Activated naive CD4-positive, alpha-beta T cell treated with anti-CD3 and anti-CD28 coated beads, Interleukin-2, amount 50 U/mL, for 16 hours (primary cell): ENCODE measurements around the gene MINDY4B.

Experiments used
- DNase-seq: peaks from one replicate; pipeline ENCODE4 v3.0.0-alpha.2; 2020

The MINDY4B gene

DNA sequence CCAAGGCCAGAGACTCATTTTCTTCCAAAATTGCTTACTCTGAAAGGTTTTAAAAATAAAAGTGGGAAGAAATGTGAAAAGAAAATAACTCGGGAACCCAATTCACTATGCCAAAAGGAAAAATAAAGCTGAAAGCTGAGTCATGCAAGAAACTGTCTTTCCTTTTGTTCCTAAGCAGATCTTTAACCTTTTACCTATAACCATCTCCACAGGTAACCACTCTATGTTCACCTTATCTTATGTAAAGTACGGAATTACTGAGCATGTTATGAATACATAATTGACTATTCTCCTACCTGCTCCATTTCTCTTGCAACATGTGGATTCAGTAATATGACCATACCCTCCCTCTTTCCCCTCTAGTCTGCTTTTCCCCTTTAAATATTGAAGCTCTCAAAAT lies 62.0 kb downstream of the MINDY4B start:
- no peak for DNase-seq

- DNase-seq, result no peak
Measured at GRCh38 chr3:150840802-150841515, 64.3 kb downstream of the MINDY4B start.

GRCh38 chr3:150830745-150831144 lies 74.5 kb downstream of the MINDY4B start:
- DNase-seq, result no peak

GRCh38 chr3:150830094-150830681 lies 75.1 kb downstream of the MINDY4B start:
- DNase-seq, result no peak

- DNase-seq, result no peak
Measured at GRCh38 chr3:150829408-150829807, 75.8 kb downstream of the MINDY4B start.

DNA sequence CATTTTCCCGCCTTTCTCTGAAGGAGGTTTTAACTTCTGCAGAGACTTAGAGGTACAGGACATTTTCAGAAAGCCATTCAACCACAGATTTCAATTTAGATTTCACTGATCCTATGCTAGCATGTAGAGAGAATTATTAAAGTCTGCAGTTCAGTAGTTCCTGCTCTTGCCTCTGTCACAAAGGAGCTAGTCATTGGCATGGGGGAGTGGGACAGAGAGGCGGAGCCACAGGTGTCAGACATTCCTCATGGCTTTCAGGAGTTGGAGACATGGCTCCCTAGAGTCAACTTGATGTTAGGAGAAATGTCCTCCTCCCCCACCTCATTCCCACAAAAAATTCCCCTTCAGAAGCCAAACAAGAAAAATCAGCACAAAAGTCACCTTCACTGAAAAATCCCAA lies 76.2 kb downstream of the MINDY4B start:
- DNase-seq, result no peak

DNA sequence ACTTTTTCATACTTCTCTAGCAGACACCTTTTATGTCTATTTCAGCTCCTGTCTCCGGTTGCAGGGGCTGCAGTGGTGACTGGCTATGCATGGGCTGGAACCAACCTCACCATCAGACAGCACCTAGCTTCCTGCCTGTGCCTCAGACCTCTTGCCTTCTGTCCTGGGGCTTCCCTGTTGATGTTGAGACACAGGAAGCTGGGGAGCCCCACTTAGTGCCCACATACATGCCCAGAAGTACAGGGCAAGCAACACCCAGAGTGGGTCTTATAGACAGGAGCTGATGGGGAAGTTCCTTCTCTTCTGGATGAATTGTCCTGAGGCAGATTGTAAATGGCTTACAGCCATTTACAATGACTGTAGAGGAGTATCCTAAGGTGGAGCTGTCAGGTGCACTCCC lies 77.0 kb downstream of the MINDY4B start:
- no peak for DNase-seq

DNA sequence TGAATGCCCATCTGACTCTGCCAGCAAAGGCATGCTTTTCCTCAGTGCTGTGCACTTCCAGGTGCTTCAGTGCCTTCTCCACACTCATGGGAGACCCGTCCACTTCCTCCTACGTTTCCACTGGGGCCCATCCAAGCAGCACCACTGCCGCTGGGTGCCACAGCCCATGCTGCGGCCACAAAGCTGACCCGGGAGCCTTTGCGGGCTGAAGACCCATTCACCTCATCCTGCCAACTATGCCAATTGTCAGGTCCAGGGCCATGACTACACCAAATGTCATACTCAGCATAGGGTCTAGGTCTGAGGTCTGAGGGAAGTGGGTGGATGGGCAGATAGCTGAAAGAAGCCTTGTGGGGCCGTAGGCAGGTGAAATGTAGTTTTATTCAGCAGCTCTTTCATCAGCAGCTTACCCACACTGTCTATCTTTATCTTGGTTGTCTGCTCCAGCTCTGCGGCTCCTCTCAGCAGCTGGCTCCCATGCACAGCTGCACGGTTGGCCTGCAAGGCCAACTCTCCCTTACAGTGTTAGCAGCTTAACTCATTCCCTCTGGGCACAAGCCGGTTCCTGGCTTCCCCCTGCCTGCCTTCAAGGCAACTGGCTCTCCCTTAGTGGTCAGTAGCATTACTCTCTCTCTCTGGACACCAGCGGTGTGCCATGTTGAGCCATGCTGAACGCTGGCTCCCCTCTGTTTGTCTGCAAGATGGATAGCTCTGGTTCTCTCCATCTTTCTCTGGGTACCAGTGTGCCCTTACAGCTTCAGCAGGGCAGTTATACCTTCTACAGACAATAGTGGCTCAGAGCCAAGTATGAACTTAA lies 78.6 kb downstream of the MINDY4B start:
- DNase-seq, result no peak

GRCh38 chr3:150825916-150826377 lies 79.3 kb downstream of the MINDY4B start:
- no peak for DNase-seq

GRCh38 chr3:150825192-150825915 lies 79.9 kb downstream of the MINDY4B start:
- no peak for DNase-seq

- DNase-seq, result no peak
Measured at GRCh38 chr3:150823277-150823676, 82.0 kb downstream of the MINDY4B start.

DNA sequence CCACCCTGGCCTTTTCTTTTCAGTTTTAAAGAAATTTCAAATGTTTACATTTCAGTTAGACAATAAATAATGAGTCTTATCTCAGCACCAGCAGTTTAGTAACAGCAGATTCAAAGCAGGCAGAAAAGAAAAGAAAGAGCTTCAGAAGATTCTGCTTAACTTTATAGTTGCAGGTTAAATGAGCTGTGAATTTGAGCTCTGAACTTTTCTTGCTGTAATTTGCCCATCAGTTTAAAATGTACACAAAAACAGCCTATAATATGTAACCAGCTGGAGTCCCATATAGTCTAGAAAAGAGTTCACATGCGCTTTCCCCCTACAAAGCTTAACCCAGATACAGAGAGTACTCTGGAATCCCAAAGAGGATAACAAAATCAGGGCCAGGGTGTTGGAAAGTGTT lies 82.6 kb downstream of the MINDY4B start:
- DNase-seq, result no peak
